ENCODE results near the gene CRYBG1.

DNA sequence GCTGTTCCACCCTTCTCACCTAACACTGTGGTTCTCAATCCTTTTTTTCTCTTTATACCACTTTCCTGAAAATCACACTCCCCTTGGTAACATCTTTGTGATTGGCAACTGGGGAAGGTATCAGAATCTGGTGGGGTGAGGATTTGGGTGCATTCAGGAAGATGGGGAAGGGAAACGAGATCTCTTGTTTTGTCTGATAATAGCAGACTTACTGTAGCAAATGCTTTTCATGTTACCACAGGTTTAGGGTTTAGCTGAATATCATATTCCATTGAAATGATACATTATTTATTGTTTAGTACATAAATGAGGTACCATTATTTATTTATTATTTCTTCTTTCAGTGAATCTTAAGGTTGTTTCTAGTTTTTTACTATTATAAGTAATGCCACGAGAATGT is 168.0 kb downstream of the CRYBG1 start:
- TF ChIP-seq, protein P1, sequence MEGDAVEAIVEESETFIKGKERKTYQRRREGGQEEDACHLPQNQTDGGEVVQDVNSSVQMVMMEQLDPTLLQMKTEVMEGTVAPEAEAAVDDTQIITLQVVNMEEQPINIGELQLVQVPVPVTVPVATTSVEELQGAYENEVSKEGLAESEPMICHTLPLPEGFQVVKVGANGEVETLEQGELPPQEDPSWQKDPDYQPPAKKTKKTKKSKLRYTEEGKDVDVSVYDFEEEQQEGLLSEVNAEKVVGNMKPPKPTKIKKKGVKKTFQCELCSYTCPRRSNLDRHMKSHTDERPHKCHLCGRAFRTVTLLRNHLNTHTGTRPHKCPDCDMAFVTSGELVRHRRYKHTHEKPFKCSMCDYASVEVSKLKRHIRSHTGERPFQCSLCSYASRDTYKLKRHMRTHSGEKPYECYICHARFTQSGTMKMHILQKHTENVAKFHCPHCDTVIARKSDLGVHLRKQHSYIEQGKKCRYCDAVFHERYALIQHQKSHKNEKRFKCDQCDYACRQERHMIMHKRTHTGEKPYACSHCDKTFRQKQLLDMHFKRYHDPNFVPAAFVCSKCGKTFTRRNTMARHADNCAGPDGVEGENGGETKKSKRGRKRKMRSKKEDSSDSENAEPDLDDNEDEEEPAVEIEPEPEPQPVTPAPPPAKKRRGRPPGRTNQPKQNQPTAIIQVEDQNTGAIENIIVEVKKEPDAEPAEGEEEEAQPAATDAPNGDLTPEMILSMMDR (IDR thresholded peaks at IDR 0.05 in 2 of 3, conservative IDR thresholded peaks at IDR 0.05 in 1 of 3; ENCODE audit: borderline replicate concordance in 1 of 3, insufficient read depth in 1 of 3, low read depth in 2 of 3, low read length in 2 of 3) = no peak
- no peak for TF ChIP-seq POLR2A (IDR thresholded peaks at IDR 0.05; ENCODE audit: borderline replicate concordance, extremely low read depth, insufficient read depth, insufficient read length)

All from HCT116 (cell line).